ENCODE results near the gene HSD17B12.
A peak's percentile ranks its signal among the peaks of the same experiment; 100 is the strongest.
"Not testable (repeated sequence)": the region's sequence is repeated elsewhere in the genome, so short reads cannot be mapped to it uniquely, and the experiment has no call there.

HSD17B12 gene

GRCh38 chr11:43649921-43650320 lies 30.6 kb upstream of the HSD17B12 start:
- H3K9ac ChIP-seq (ENCODE audit: low read length), result no peak overlapping the region
- DNase-seq (ENCODE audit: low read depth), result no peak
- peaks cover 17% of the 10 kb centered on the region for H3K4me1 ChIP-seq (ENCODE audit: control insufficient read depth, insufficient read depth, low read length)
- H3K36me3 ChIP-seq (ENCODE audit: control insufficient read depth, insufficient read depth, low read length, severe bottlenecking), result no peaks in the 10 kb centered on the region
- no peaks in the 10 kb centered on the region for H3K9me3 ChIP-seq (ENCODE audit: control insufficient read depth, low read length)
- H3K27me3 ChIP-seq (replicated peaks; ENCODE audit: control insufficient read depth, insufficient read depth, low read length), result no peaks in the 10 kb centered on the region
- H3K4me3 ChIP-seq (ENCODE audit: low read length), result no peak overlapping the region

GRCh38 chr11:43663018-43663417 lies 17.5 kb upstream of the HSD17B12 start:
- H3K36me3 ChIP-seq (ENCODE audit: control insufficient read depth, insufficient read depth, low read length, severe bottlenecking); H3K4me3 ChIP-seq (ENCODE audit: low read length); H3K9ac ChIP-seq (ENCODE audit: low read length); H3K27me3 ChIP-seq (replicated peaks; ENCODE audit: control insufficient read depth, insufficient read depth, low read length); H3K9me3 ChIP-seq (ENCODE audit: control insufficient read depth, low read length); DNase-seq (ENCODE audit: low read depth); H3K4me1 ChIP-seq (ENCODE audit: control insufficient read depth, insufficient read depth, low read length): not testable (repeated sequence)

- Histone ChIP-seq H3K36me3 (ENCODE audit: control insufficient read depth, insufficient read depth, low read length, severe bottlenecking) (no peaks in the 10 kb centered on the region), H3K9ac (ENCODE audit: low read length) (no peak overlapping the region), H3K9me3 (ENCODE audit: control insufficient read depth, low read length) (no peaks in the 10 kb centered on the region), H3K4me1 (ENCODE audit: control insufficient read depth, insufficient read depth, low read length) (no peaks in the 10 kb centered on the region), H3K27me3 (replicated peaks; ENCODE audit: control insufficient read depth, insufficient read depth, low read length) (peaks cover 2% of the 10 kb centered on the region), H3K4me3 (ENCODE audit: low read length) (no peak overlapping the region)
- DNase-seq (ENCODE audit: low read depth), result no peak
Observed at GRCh38 chr11:43664295-43664694, 16.2 kb upstream of the HSD17B12 start.

- H3K4me1 ChIP-seq (ENCODE audit: control insufficient read depth, insufficient read depth, low read length); DNase-seq (ENCODE audit: low read depth); H3K27me3 ChIP-seq (replicated peaks; ENCODE audit: control insufficient read depth, insufficient read depth, low read length); H3K4me3 ChIP-seq (ENCODE audit: low read length); H3K36me3 ChIP-seq (ENCODE audit: control insufficient read depth, insufficient read depth, low read length, severe bottlenecking); H3K9me3 ChIP-seq (ENCODE audit: control insufficient read depth, low read length); H3K9ac ChIP-seq (ENCODE audit: low read length): not testable (repeated sequence)
Observed at GRCh38 chr11:43671284-43671683, 9.3 kb upstream of the HSD17B12 start.

- no peaks in the 10 kb centered on the region for H3K27me3 ChIP-seq (replicated peaks; ENCODE audit: control insufficient read depth, insufficient read depth, low read length)
- H3K9me3 ChIP-seq (ENCODE audit: control insufficient read depth, low read length), result no peaks in the 10 kb centered on the region
- no peaks in the 10 kb centered on the region for H3K36me3 ChIP-seq (ENCODE audit: control insufficient read depth, insufficient read depth, low read length, severe bottlenecking)
- DNase-seq (ENCODE audit: low read depth), result no peak
- no peak overlapping the region for H3K4me3 ChIP-seq (ENCODE audit: low read length)
- H3K4me1 ChIP-seq (ENCODE audit: control insufficient read depth, insufficient read depth, low read length), result peaks cover 2% of the 10 kb centered on the region
- H3K9ac ChIP-seq (ENCODE audit: low read length), result no peak overlapping the region
Observed at GRCh38 chr11:43674560-43674959, 6.0 kb upstream of the HSD17B12 start.

- Histone ChIP-seq H3K4me3 (ENCODE audit: low read length) (no peak overlapping the region), H3K9me3 (ENCODE audit: control insufficient read depth, low read length) (no peaks in the 10 kb centered on the region), H3K4me1 (ENCODE audit: control insufficient read depth, insufficient read depth, low read length) (peaks cover 7% of the 10 kb centered on the region), H3K36me3 (ENCODE audit: control insufficient read depth, insufficient read depth, low read length, severe bottlenecking) (no peaks in the 10 kb centered on the region), H3K27me3 (replicated peaks; ENCODE audit: control insufficient read depth, insufficient read depth, low read length) (no peaks in the 10 kb centered on the region), H3K9ac (ENCODE audit: low read length) (no peak overlapping the region)
- DNase-seq (ENCODE audit: low read depth), result no peak
Observed at GRCh38 chr11:43676933-43677332, 3.6 kb upstream of the HSD17B12 start.

- Histone ChIP-seq H3K27me3 (replicated peaks; ENCODE audit: control insufficient read depth, insufficient read depth, low read length) (no peaks in the 10 kb centered on the region), H3K9me3 (ENCODE audit: control insufficient read depth, low read length) (no peaks in the 10 kb centered on the region), H3K36me3 (ENCODE audit: control insufficient read depth, insufficient read depth, low read length, severe bottlenecking) (peaks cover 20% of the 10 kb centered on the region), H3K9ac (ENCODE audit: low read length) (peak overlapping the region; percentile 97), H3K4me3 (ENCODE audit: low read length) (peak overlapping the region; percentile 99), H3K4me1 (ENCODE audit: control insufficient read depth, insufficient read depth, low read length) (peaks cover 39% of the 10 kb centered on the region)
- DNase-seq (ENCODE audit: low read depth), result no peak
Observed at GRCh38 chr11:43681401-43681942, 934 bp downstream of the HSD17B12 start.

- DNase-seq (ENCODE audit: low read depth); H3K27me3 ChIP-seq (replicated peaks; ENCODE audit: control insufficient read depth, insufficient read depth, low read length); H3K9me3 ChIP-seq (ENCODE audit: control insufficient read depth, low read length): not testable (repeated sequence)
- Histone ChIP-seq H3K36me3 (ENCODE audit: control insufficient read depth, insufficient read depth, low read length, severe bottlenecking) (peaks cover 20% of the 10 kb centered on the region), H3K9ac (ENCODE audit: low read length) (peak overlapping the region; percentile 97), H3K4me3 (ENCODE audit: low read length) (peak overlapping the region; percentile 99), H3K4me1 (ENCODE audit: control insufficient read depth, insufficient read depth, low read length) (peaks cover 45% of the 10 kb centered on the region)
Observed at GRCh38 chr11:43682081-43682480, 1.5 kb downstream of the HSD17B12 start.

GRCh38 chr11:43685440-43685839 lies 4.9 kb downstream of the HSD17B12 start:
- Histone ChIP-seq H3K36me3 (ENCODE audit: control insufficient read depth, insufficient read depth, low read length, severe bottlenecking) (peaks cover 25% of the 10 kb centered on the region), H3K27me3 (replicated peaks; ENCODE audit: control insufficient read depth, insufficient read depth, low read length) (no peaks in the 10 kb centered on the region), H3K9me3 (ENCODE audit: control insufficient read depth, low read length) (no peaks in the 10 kb centered on the region), H3K4me1 (ENCODE audit: control insufficient read depth, insufficient read depth, low read length) (peaks cover 56% of the 10 kb centered on the region), H3K4me3 (ENCODE audit: low read length) (peak overlapping the region; percentile 99), H3K9ac (ENCODE audit: low read length) (no peak overlapping the region)
- DNase-seq (ENCODE audit: low read depth), result no peak

- Histone ChIP-seq H3K9me3 (ENCODE audit: control insufficient read depth, low read length) (no peaks in the 10 kb centered on the region), H3K4me3 (ENCODE audit: low read length) (peak overlapping the region; percentile 99), H3K4me1 (ENCODE audit: control insufficient read depth, insufficient read depth, low read length) (peaks cover 56% of the 10 kb centered on the region), H3K9ac (ENCODE audit: low read length) (no peak overlapping the region), H3K27me3 (replicated peaks; ENCODE audit: control insufficient read depth, insufficient read depth, low read length) (no peaks in the 10 kb centered on the region), H3K36me3 (ENCODE audit: control insufficient read depth, insufficient read depth, low read length, severe bottlenecking) (peaks cover 28% of the 10 kb centered on the region)
- DNase-seq (ENCODE audit: low read depth), result no peak
Observed at GRCh38 chr11:43686207-43686606, 5.7 kb downstream of the HSD17B12 start.

- peaks cover 52% of the 10 kb centered on the region for H3K4me1 ChIP-seq (ENCODE audit: control insufficient read depth, insufficient read depth, low read length)
- peaks cover 35% of the 10 kb centered on the region for H3K36me3 ChIP-seq (ENCODE audit: control insufficient read depth, insufficient read depth, low read length, severe bottlenecking)
- no peaks in the 10 kb centered on the region for H3K27me3 ChIP-seq (replicated peaks; ENCODE audit: control insufficient read depth, insufficient read depth, low read length)
- no peaks in the 10 kb centered on the region for H3K9me3 ChIP-seq (ENCODE audit: control insufficient read depth, low read length)
- DNase-seq (ENCODE audit: low read depth), result peak; percentile 38
- peak overlapping the region; percentile 99 for H3K4me3 ChIP-seq (ENCODE audit: low read length)
- H3K9ac ChIP-seq (ENCODE audit: low read length), result no peak overlapping the region
Observed at GRCh38 chr11:43687120-43687791, 6.7 kb downstream of the HSD17B12 start.

- Histone ChIP-seq H3K4me1 (ENCODE audit: control insufficient read depth, insufficient read depth, low read length) (peaks cover 45% of the 10 kb centered on the region), H3K36me3 (ENCODE audit: control insufficient read depth, insufficient read depth, low read length, severe bottlenecking) (peaks cover 33% of the 10 kb centered on the region), H3K9me3 (ENCODE audit: control insufficient read depth, low read length) (no peaks in the 10 kb centered on the region), H3K4me3 (ENCODE audit: low read length) (no peak overlapping the region), H3K27me3 (replicated peaks; ENCODE audit: control insufficient read depth, insufficient read depth, low read length) (no peaks in the 10 kb centered on the region), H3K9ac (ENCODE audit: low read length) (no peak overlapping the region)
- DNase-seq (ENCODE audit: low read depth), result no peak
Observed at GRCh38 chr11:43688394-43688793, 7.9 kb downstream of the HSD17B12 start.
